DMS53 treated with DMSO at 0.1 percent for 48 hours (cell line): ENCODE measurements around the gene ITPR2.

Experiments
- DNase-seq: peaks from one replicate; lab custom pipeline; 2025; ENCODE audit not compliant: unreplicated experiment; lab: John Stamatoyannopoulos, UW

ITPR2 gene

GRCh38 chr12:26372866-26373265 is 460.1 kb downstream of the ITPR2 start:
- DNase-seq: no peak

- DNase-seq: no peak
Measured at GRCh38 chr12:26370098-26370497, 462.9 kb downstream of the ITPR2 start.

- DNase-seq: no peak
Measured at GRCh38 chr12:26369588-26369987, 463.4 kb downstream of the ITPR2 start.

- no peak for DNase-seq
Measured at GRCh38 chr12:26367991-26368730, 464.8 kb downstream of the ITPR2 start.

- DNase-seq: no peak
Measured at GRCh38 chr12:26361964-26362363, 471.0 kb downstream of the ITPR2 start.

- no peak for DNase-seq
Measured at GRCh38 chr12:26360062-26360461, 472.9 kb downstream of the ITPR2 start.

- no peak for DNase-seq
Measured at GRCh38 chr12:26359576-26359975, 473.4 kb downstream of the ITPR2 start.

GRCh38 chr12:26358651-26359050 is 474.3 kb downstream of the ITPR2 start:
- no peak for DNase-seq

- DNase-seq: no peak
Measured at GRCh38 chr12:26347300-26347699, 485.7 kb downstream of the ITPR2 start.

- DNase-seq: no peak
Measured at GRCh38 chr12:26346736-26347135, 486.3 kb downstream of the ITPR2 start.

GRCh38 chr12:26345471-26346003 is 487.5 kb downstream of the ITPR2 start:
- no peak for DNase-seq

GRCh38 chr12:26341491-26341890 is 491.5 kb downstream of the ITPR2 start:
- no peak for DNase-seq

- DNase-seq: no peak
Measured at GRCh38 chr12:26340649-26341048, 492.3 kb downstream of the ITPR2 start.

GRCh38 chr12:26339976-26340375 is 493.0 kb downstream of the ITPR2 start:
- no peak for DNase-seq

- no peak for DNase-seq
Measured at GRCh38 chr12:26338586-26339572, 494.1 kb downstream of the ITPR2 start.

- no peak for DNase-seq
Measured at GRCh38 chr12:26335651-26336050, 497.3 kb downstream of the ITPR2 start.

- DNase-seq: no peak
Measured at GRCh38 chr12:26334621-26335124, 498.3 kb downstream of the ITPR2 start.

- DNase-seq: no peak
Measured at GRCh38 chr12:26331960-26332359, 501.0 kb downstream of the ITPR2 start.

- no peak for DNase-seq
Measured at GRCh38 chr12:26331136-26331535, 501.9 kb downstream of the ITPR2 start.

GRCh38 chr12:26327975-26328644 is 504.9 kb downstream of the ITPR2 start:
- no peak for DNase-seq

GRCh38 chr12:26323673-26324072 is 509.3 kb downstream of the ITPR2 start:
- no peak for DNase-seq
